HAP-1 (cell line): ENCODE results near the gene TIGD6.

Experiments
- DNase-seq, 2 experiments: peaks; one replicate each; pipeline ENCODE4 v3.0.0-alpha.2; 2016 to 2020; ENCODE audit warnings: low spot score in 2 of 2
- H3K27me3 ChIP-seq: fragments of 250-450 bp; sonication (Bioruptor Pico); 2 replicates; pipeline ENCODE4 v1.5.1; 2020; ENCODE audit warnings: low read depth, mild to moderate bottlenecking, moderate library complexity
- H3K36me3 ChIP-seq: fragments of 250-450 bp; sonication (Bioruptor Pico); replicated peaks from 2 replicates; pipeline ENCODE4 v1.5.1; 2020; ENCODE audit warnings: mild to moderate bottlenecking
- H3K4me1 ChIP-seq: fragments of 250-450 bp; sonication (Bioruptor Pico); 2 replicates; pipeline ENCODE4 v1.5.1; 2020; ENCODE audit warnings: mild to moderate bottlenecking
- H3K4me3 ChIP-seq: fragments of 250-450 bp; sonication (Bioruptor Pico); 2 replicates; pipeline ENCODE4 v1.5.1; 2020; ENCODE audit warnings: mild to moderate bottlenecking, moderate library complexity
- H3K9me3 ChIP-seq: fragments of 250-450 bp; sonication (Bioruptor Pico); 2 replicates; pipeline ENCODE4 v1.5.1; 2020; ENCODE audit warnings: mild to moderate bottlenecking, moderate library complexity
- in situ Hi-C: fragments of 300-500 bp; cut with MboI; formaldehyde crosslinking; loops from 3 replicates; pipeline ENCODE4 v1.14.3; 2020; ENCODE audit warnings: low sequenced_read_pairs, inconsistent platforms, mixed read lengths

TIGD6 gene

DNA sequence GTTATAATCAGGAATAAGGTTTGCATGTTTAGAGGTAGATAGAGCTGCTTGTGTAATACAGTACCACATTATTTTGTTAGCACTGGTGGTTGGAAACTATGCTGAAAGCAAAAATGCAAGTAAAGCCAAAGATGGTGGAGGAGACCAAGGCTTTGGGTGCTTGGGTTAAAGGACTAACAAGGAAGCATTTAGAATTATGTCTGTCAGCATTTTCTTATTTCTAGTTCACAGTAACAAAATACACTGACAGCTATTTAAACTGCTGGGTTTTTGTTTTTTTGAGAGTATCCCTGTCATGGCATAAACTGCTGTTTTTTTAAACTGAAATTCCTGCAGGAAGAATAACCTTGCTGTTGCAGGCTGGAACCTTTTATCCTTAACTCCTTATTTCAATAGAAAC is 6.6 kb upstream of the TIGD6 start:
- Histone ChIP-seq H3K4me3 (no peak overlapping the region), H3K4me1 (peaks cover 5% of the 10 kb centered on the region), H3K9me3 (no peaks in the 10 kb centered on the region), H3K36me3 (peaks cover 71% of the 10 kb centered on the region), H3K27me3 (no peaks in the 10 kb centered on the region)
- in situ Hi-C loops: no loop called here
- DNase-seq: no peak

DNA sequence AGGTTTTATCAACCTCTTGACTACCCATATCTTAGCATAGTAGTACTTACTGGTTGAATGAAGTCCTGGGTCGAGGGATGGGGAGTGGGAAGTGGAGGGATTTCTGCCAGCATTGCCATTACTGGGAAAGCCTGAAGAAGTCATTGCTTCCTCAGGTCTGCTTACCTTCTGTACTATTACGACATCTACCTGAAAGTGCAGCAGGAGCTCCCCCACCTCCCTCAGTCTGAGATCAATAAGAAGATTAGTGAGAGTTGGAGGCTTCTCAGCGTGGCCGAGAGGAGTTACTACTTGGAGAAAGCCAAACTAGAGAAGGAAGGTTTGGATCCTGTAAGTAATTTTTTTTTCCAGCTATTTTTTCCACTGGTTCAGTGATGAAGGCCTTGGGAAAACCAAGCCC is 5.9 kb upstream of the TIGD6 start:
- peaks cover 67% of the 10 kb centered on the region for H3K36me3 ChIP-seq
- DNase-seq: no peak
- no peaks in the 10 kb centered on the region for H3K27me3 ChIP-seq
- peaks cover 8% of the 10 kb centered on the region for H3K4me1 ChIP-seq
- in situ Hi-C loops: no loop called here
- no peaks in the 10 kb centered on the region for H3K9me3 ChIP-seq
- no peak overlapping the region for H3K4me3 ChIP-seq

DNA sequence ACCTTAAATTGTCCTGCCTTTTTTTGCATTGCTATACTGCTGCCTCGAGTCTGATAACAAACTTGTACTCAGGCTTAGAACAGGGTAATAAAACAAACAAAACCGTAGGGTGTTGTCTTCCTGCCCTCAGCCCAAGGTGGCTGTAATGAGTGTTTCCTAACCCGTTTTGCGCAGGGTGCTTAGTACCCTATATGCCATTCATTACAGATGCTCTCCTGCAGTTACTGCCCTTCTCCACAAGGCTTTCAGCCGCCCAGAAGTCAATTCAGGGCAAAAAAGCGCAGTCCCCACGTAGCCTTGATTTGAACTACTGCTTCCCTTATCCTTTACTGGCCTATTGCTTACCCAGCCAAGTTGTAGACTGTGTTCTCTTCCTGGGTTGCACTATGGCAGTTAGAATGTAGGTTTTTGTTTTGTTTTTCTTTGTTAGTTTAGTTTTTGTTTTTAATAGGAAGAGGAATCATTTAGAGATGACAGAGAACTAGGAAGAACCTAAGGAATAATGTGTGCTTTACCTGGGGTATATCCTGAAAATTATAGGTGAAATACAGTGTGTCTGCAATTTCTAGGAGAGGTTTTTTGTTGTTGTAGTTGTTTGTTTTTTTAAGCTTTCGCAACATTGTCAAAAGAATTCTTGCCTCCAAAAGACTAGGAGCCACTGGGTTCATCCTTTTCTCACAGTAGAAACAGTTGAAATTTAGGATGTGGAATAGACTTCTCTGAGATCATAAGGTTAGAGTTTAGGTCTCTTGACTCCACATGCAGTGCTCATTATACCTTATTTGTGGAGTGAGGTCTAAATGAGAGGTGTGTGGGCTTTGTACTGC is 1.4 kb upstream of the TIGD6 start:
- peak; percentile 76 to 79 for DNase-seq
- Histone ChIP-seq H3K4me1 (peaks cover 10% of the 10 kb centered on the region), H3K27me3 (no peaks in the 10 kb centered on the region), H3K4me3 (peak overlapping the region; percentile 85), H3K36me3 (peaks cover 24% of the 10 kb centered on the region), H3K9me3 (no peaks in the 10 kb centered on the region)
- in situ Hi-C loops: no loop called here

DNA sequence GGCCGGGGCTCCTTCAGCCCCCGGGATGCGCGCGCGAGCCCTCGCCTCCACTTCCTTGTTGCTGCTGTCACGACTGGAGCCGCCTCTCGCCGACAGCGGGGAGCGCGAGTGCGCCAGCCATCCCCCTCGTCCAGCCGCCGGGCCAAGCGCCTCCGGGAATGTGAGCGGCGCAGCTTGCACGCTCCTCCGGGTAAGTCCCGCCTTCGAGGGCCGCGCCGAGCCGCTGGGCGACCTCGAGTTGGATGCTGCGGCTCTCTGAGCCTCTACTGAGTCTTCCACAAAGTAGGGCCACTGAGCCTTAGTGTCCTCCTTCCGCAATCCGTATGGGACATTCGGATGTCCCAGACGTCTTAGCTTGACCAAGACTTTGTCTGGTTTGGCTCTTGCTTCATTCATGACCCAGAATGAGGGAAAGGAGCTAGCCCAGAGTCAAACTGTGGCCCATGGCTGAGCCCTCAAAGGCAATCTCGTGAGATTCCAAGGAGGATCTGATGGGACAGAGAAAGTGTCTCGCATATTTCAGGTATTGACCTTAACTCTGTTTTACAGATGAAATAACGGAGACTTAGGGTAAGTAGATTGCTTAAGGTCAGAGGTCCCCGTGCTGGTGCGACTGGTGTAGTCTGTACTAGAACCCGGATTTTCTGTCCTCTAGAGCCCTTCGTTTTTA is 671 bp upstream of the TIGD6 start:
- no peaks in the 10 kb centered on the region for H3K9me3 ChIP-seq
- H3K4me3 ChIP-seq: peak overlapping the region; percentile 85
- H3K4me1 ChIP-seq: peaks cover 10% of the 10 kb centered on the region
- peak in 1 of 2 experiments; percentile 51 for DNase-seq
- no peaks in the 10 kb centered on the region for H3K27me3 ChIP-seq
- H3K36me3 ChIP-seq: peaks cover 17% of the 10 kb centered on the region
- in situ Hi-C loops: no loop called here

DNA sequence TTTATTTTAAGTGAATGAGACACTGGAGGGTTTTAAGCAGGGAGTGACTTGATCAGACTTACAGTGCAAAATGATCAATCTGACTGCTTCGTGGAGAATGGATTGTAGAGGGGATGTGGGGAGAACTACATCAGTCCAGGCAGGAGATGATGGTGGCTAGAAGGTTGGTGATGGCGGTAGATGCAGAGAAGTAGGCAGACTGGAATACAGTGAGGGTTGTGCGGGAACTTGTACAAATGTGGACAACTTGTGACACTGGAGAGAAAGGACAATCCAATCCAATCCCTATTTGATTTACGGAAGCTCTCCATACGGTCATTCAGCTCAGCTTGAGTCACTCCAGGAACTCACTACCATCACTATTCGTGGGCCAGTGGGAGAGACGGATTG is 593 bp downstream of the TIGD6 start:
- Histone ChIP-seq H3K27me3 (no peaks in the 10 kb centered on the region), H3K36me3 (peaks cover 6% of the 10 kb centered on the region), H3K9me3 (no peaks in the 10 kb centered on the region), H3K4me1 (peaks cover 10% of the 10 kb centered on the region), H3K4me3 (peak overlapping the region; percentile 85)
- in situ Hi-C loops: loop anchor here (5.0 kb wide), 1 partner anchor 163 kb away; no protein-coding TSS in a partner anchor
- no peak for DNase-seq

DNA sequence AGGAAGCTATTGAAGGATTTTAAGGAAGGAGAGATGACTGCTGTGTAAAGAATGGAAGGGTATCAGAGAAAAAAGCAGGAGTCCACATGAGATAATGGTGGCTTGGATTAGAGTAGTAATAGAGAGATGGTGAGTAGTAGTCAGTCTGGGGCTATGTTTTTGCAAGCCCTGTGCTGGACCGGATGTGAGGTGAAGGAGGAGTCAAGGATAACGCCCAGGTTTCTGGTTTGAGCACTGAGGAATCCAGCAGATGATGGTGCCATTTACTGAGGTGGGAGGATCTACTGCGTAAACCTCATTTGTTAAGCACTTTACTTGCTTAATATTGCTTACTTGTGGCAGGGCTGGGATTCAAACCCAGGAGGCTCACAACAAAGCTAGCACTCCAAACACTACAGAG is 1.1 kb downstream of the TIGD6 start:
- H3K4me3 ChIP-seq: peak overlapping the region; percentile 85
- no peak for DNase-seq
- H3K36me3 ChIP-seq: peaks cover 1% of the 10 kb centered on the region
- H3K27me3 ChIP-seq: no peaks in the 10 kb centered on the region
- peaks cover 10% of the 10 kb centered on the region for H3K4me1 ChIP-seq
- H3K9me3 ChIP-seq: no peaks in the 10 kb centered on the region
- in situ Hi-C loops: loop anchor here (5.0 kb wide), 1 partner anchor 162 kb away; no protein-coding TSS in a partner anchor

DNA sequence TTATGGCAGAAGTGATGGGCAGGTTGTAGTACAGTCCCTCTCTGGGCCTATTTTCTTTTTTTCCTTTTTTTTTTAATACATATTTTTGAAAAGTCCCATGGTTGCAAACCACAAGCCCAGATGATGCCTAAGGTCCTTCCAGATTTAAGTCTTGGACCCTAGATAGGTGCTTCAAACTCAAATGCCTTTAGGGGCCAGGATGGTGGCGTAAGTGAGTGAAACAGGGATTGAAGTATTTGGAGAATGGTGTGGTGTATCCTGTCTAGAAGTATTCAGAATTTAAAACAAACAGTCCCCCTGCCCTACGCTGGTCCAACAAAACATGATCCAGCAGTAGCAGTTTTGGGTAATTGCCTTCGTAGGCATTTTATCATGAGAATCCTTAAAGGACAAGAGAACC is 2.2 kb downstream of the TIGD6 start:
- Histone ChIP-seq H3K36me3 (no peaks in the 10 kb centered on the region; the same call in 1 of the 2 replicates), H3K9me3 (no peaks in the 10 kb centered on the region), H3K4me3 (no peak overlapping the region), H3K27me3 (no peaks in the 10 kb centered on the region), H3K4me1 (peaks cover 10% of the 10 kb centered on the region)
- no peak for DNase-seq
- in situ Hi-C loops: loop anchor here (5.0 kb wide), 1 partner anchor 161 kb away; no protein-coding TSS in a partner anchor

DNA sequence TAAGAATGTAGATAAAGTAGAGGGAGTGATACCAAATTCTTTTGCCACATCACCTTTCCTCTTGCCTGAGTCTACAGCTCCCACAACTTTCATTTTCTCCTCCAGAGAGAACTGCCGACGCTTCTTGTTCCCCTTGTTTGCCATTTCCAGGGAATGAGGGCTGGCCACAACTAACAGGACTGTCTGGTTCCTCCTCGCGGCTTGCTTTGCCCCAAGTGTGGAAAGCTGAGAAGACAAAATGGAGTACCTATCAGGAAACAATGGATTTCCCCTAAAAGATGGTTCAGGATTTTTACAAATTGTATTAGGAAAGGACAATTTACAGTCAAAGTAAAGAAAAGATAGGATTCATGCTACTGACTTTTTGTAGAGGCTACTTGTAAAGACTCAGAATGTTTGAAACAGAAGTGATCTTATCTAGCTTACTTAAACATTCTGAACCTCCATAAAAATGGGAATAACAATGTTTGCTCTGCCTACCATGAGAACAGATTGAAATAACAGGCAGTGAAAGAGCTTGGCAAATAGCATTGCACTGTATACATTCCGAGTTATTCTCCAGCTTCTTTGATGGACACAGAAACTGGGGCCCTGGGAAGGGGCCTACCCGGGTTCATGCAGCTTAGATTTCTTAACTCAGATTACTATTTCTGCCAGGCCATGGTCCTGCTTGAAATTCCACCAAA is 4.1 kb downstream of the TIGD6 start:
- no peak for DNase-seq
- Histone ChIP-seq H3K9me3 (no peaks in the 10 kb centered on the region), H3K4me1 (peaks cover 2% of the 10 kb centered on the region; the same call in 1 of the 2 replicates), H3K27me3 (no peaks in the 10 kb centered on the region), H3K36me3 (no peaks in the 10 kb centered on the region; the same call in 1 of the 2 replicates), H3K4me3 (no peak overlapping the region)
- in situ Hi-C loops: loop anchor here (5.0 kb wide), 1 partner anchor 159 kb away; no protein-coding TSS in a partner anchor

DNA sequence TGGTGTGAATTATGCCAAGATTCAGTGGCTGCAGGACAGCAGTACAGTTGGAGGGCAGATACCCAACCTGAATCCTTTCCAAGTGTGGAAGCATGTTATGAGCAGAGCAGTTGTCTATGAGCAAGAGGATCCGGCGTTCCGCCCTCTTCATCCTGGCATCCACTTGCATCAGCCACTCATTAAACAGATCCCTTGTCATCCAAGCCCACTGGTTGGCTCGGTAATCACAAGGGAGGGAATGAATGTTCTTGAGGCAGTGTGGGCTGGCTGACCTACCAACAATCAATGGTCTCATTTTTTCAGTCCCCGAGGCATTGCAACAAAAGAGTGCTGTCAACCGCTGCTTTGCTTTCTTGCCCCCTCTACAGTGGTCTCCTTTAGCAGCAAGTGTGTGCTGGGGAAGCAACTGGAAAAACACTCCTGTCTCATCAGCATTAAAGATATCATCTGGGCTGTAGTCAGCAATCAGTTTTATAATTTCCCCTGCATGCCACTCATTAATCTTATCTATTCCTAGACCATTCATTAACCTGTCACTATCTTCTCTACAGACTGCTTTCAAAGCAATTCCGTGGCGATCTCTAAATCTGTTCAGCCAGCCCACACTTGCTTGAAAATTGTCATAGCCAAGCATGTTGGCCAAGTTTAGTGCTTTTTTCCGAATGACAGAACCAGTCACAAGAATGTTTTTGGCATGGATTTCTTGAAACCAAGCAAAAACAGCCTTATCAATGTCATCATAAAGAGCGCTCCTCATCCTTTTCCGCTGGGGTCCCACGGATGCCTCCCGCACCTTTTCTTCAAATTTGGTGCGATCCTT is 4.9 kb downstream of the TIGD6 start:
- Histone ChIP-seq H3K27me3 (no peaks in the 10 kb centered on the region), H3K9me3 (no peaks in the 10 kb centered on the region), H3K4me1 (peaks cover 2% of the 10 kb centered on the region; the same call in 1 of the 2 replicates), H3K36me3 (no peaks in the 10 kb centered on the region; the same call in 1 of the 2 replicates), H3K4me3 (no peak overlapping the region)
- no peak for DNase-seq
- in situ Hi-C loops: loop anchor here (5.0 kb wide), 1 partner anchor 158 kb away; no protein-coding TSS in a partner anchor

DNA sequence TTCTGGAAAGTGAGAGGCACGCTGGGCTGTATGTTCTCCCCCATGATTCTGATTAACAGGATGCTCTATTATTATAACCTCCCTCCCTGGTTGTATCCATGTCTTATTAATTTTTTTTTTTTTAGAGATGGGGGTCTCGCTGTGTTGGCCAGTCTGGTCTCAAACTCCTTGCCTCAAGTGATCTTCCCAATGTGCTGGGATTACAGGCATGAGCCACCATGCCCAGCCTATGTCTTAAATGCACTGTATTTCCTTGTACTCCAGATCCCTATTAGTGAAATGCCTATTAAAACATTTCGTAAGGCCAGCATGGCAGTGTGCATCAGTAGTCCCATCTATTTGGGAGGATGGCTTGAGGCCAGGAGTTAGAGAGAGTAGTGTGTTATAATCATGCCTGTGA is 7.0 kb downstream of the TIGD6 start:
- Histone ChIP-seq H3K36me3 (no peaks in the 10 kb centered on the region), H3K4me3 (no peak overlapping the region), H3K27me3 (no peaks in the 10 kb centered on the region), H3K4me1 (no peaks in the 10 kb centered on the region), H3K9me3 (no peaks in the 10 kb centered on the region)
- no peak for DNase-seq
- in situ Hi-C loops: no loop called here

DNA sequence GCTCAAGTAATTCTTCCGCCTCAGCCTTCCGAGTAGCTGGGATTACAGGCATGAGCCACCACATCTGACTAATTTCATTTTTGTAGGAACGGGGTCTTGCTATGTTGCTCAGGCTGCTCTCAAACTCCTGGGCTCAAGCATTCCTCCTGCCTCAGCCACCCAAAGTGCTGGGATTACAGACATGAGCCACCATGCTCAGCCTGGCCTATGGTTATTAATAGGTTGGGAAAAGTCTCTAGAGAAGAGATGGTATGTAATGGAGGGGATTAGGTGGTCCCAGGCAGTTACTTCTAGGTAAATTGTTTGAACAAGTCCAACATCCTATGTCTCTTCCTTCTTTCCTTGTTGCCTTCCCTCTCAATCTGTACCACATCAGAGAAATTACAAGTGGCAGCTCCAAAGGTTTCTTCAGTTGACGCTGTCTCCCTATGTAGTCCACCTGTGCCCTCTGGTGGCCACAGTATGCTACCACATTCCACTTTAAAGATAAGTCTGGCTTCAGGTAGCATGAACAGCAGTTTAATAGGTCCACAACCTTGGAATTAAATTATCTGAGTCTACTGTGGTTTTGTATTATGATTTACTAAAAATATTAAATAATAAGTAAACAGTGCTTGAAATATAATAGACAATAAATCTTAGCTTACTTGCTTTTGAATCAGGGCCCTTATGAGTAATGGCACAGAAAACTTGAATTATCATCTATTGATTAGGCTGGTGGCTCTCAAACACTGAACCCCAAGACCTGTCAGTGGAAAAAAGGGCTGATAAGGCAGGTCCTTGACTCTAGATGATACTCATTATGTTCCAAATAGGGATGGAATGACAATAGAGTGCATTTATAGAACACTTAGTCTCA is 9.7 kb downstream of the TIGD6 start:
- Histone ChIP-seq H3K27me3 (no peaks in the 10 kb centered on the region), H3K36me3 (no peaks in the 10 kb centered on the region), H3K4me3 (no peak overlapping the region), H3K9me3 (no peaks in the 10 kb centered on the region), H3K4me1 (no peaks in the 10 kb centered on the region)
- in situ Hi-C loops: no loop called here
- peak; percentile 75 to 76 for DNase-seq

DNA sequence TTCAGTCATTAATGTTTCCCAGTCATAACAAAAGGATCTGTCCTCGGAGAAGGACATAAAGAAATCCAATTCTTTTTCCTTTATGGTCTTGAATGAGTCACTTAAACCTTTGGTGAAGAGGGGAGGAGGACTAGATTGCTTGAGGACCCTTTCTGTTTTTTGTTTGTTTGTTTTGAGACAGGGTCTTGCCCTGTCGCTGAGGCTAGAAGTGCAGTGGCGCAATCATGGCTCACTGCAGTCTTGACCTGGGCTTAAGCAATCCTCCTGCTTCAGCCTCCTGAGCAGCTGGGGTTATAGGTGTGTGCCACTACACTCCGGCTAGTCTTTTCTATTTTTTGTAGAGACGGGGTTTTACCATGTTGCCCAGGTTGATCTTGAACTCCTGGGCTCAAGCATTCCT is 12.3 kb downstream of the TIGD6 start:
- no peaks in the 10 kb centered on the region for H3K27me3 ChIP-seq
- H3K36me3 ChIP-seq: no peaks in the 10 kb centered on the region
- no peaks in the 10 kb centered on the region for H3K9me3 ChIP-seq
- DNase-seq: no peak
- no peak overlapping the region for H3K4me3 ChIP-seq
- H3K4me1 ChIP-seq: peaks cover 3% of the 10 kb centered on the region
- in situ Hi-C loops: loop anchor here (5.0 kb wide), 1 partner anchor 351 kb away; no protein-coding TSS in a partner anchor
